SK-N-MC (cell line): ENCODE measurements around the gene RAD50.

Source experiments
- EZH2 ChIP-seq: fragments of 200-600 bp; sonication (generic); IDR thresholded peaks from one replicate; pipeline ENCODE4 v1.6.1; 2017; ENCODE audit warnings: antibody characterized with exemption
- POLR2AphosphoS5 ChIP-seq: IDR thresholded peaks from 2 replicates; pipeline ENCODE4 v1.6.1; 2012; ENCODE audit warnings: mild to moderate bottlenecking, low read depth, low read length, borderline replicate concordance

DNA sequence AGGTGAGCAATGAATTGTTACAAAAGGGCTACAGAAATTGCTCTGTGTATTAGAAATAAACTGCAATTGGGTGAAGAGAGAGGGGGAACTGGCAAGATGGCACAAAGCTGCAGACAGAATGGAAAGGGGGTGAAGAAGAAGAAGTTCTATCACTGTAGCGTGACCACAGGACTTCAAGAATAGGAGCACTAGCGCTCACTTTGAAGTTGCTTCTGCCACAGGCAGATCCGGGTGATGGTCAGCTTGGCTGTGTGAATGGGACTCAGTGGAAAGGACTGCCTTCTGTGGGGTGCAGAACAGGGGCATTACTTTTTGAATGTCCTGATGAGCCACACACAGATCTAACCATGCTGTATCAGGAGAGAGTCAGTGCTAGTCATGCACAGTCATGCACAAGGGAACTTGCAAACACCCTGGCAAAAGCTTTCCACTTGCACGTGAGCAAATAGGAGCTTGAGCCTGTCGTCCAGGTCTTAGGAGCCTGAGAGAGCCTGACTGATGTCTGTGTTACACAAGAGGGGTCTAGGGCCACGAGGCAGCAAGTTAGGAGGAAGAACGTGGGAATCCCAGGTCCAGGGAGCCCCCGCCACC, 29.7 kb upstream of the RAD50 start:
- no peak for TF ChIP-seq POLR2AphosphoS5
- TF ChIP-seq EZH2 = no peak
